ENCODE results near the gene BCAS3.

- TF ChIP-seq POLR2AphosphoS5 (IDR thresholded peaks at IDR 0.05) = no peak
- no peak for TF ChIP-seq POLR2A (IDR thresholded peaks at IDR 0.05)
- TF ChIP-seq, protein P1, sequence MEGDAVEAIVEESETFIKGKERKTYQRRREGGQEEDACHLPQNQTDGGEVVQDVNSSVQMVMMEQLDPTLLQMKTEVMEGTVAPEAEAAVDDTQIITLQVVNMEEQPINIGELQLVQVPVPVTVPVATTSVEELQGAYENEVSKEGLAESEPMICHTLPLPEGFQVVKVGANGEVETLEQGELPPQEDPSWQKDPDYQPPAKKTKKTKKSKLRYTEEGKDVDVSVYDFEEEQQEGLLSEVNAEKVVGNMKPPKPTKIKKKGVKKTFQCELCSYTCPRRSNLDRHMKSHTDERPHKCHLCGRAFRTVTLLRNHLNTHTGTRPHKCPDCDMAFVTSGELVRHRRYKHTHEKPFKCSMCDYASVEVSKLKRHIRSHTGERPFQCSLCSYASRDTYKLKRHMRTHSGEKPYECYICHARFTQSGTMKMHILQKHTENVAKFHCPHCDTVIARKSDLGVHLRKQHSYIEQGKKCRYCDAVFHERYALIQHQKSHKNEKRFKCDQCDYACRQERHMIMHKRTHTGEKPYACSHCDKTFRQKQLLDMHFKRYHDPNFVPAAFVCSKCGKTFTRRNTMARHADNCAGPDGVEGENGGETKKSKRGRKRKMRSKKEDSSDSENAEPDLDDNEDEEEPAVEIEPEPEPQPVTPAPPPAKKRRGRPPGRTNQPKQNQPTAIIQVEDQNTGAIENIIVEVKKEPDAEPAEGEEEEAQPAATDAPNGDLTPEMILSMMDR (IDR thresholded peaks at IDR 0.05) = no peak
- TF ChIP-seq EP300 (IDR thresholded peaks at IDR 0.05) = no peak
These were observed 223.0 kb downstream of the BCAS3 start for GRCh38 chr17:60900688-60901087.
